Left forelimb (tissue), 1 donor: ENCODE data around the gene SLC38A3.

Source experiments
- DNase-seq: peaks from one replicate; pipeline ENCODE4 v3.0.0-alpha.2; 2018; ENCODE audit warnings: low spot score

SLC38A3 gene

DNA sequence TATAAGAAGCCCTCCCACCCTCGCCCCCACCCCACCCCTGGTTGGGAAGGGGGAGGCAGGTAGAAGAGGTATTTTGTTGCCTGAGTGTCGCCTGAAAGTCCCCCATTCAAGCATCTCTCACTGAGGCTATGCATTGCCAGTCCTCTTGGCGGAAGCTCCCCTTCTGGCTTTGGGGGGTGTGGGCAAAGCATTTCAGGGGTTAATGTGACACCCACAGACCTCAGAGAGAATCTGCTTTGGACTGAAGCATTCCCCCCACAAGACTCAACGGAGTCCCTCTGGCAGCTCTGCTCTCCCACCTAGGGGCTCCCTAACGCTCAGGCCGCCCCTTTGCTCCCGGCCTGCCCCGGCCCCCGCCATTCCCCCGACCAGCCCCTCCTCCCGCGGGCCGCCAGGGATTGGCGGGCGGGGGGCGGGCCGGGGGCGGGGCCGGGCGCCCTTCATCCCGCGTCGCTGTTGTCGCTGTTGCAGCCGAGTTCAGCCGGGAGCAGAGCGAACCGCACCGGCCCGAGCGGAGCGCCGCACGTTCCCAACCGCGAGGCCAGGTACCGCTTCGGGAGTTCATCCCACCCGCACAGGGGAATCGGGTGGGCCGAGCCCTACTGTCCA lies at the start of gene SLC38A3:
Gene SLC38A3 (plus strand): TSS at position 468 of the 609 bp plus-strand sequence. CDS start 8,929 bp downstream, outside the sequence.
- no peak for DNase-seq

DNA sequence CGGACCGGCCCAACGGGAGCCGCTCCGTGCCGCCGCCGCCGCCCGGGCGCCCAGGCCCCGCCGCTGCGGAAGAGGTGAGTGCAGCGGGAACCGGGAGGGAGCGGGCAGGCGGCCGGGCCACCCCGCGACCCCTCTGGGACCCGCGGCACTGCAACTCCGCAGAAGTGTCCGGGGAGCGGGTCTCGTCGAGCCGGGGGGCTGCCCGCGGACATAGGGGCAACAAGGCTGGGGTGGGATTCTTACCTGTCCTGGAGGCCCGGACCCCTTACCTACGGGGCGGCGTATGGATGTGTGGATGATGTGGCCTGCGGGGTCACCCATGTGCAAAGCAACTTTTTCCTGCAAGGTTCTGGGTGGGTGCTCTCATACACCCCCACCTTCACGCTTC lies 49.6 kb upstream of the SLC38A3 start:
- DNase-seq, result no peak

DNA sequence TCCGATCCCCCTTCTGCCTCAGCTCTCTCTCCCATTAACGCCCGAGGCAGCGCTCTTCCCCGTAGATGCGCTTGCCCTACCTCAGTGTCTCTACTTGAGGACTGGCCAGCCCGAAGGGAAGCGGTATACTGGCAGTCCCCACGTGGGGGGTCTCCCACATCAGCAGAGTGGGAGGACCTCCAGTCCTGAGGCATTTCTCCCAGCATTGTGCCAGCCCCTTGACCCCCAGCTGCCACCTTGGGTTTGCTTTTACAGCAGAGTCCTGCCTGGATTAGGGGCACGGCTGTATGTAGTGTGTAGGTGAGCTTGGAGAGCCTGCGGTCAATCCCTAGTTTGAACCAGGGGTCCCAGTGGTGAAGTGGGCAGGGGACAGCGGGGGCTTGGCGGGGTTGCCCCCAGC lies 49.2 kb upstream of the SLC38A3 start:
- no peak for DNase-seq

DNA sequence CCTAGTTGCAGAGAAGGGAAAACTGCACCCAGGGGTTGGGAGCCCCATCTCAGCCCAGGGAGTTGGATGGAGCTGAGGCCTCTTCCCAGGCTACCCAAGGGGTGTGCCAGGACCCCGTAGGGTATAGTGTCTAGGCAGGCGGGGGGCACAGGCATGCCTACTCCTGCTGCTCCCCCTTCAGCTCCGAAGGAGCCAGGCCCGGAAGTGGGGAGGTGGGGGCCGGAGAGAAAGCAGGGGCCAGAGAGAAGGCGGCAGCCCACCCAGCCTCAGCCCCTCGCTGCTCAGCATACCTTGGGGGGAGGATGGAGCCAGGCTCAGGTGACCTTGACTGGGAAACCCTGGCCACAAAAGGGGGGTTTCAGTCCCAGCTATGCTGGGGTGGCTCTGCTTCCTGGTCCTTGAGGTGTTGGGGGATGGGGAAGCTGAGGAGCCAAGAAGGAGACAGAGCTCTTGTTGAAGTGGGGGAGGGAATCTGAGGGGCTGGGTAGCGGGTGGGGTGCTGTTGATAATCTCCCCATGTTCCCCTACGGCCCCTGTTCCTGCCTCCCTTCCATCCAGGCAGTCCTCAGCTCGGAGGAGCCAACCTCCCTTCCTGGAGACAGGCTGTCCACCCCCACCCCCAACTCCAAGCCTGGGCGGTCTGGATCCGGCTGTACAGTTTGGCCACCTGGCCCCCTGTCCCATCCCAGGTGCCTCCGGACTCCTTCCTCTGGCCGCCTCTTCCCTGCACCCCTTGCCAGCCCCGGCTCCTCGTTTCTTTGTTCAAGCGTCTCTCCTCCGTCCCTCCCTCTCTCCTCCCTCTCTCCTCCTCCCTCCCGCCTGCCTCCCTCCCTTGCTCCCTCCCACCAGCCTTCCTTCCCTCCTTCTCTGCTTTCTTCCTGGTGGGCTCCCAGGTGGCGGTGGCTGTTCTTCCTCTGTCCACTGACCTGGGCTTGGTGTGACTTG lies 48.2 kb upstream of the SLC38A3 start:
- no peak for DNase-seq

DNA sequence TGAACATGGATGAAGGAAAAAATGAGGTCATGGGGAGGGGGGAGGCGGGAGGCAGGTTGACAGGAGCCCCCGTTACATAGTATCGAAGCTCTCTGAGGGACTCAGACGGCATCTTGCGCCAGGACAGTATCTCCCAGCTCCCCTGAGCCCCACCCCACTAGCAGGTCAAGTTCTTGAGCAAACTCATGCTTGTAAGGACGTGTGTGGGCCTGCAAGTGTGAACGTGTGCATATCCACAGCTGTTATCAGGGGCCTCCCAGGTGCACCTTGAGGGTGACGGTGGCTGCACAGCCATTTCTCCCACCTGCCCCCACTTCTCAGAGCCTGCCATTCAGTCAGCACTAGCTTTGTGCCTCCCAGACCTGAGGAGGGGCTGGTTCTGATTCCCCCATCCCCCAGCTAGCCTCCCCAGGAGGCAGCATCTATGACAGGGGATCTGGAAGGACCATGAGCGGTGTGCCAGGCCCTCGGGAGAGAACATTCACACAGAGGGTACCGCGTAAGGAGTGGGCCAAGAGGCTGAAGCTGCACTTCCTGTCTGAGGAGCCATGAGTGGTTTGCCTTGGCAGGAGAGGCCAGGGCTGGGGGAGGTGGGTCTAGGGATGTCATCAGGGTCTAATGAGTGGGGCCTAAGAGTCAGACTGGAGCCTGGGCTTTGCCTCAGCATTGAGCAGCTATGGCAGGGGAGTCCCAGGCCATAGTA lies 47.1 kb upstream of the SLC38A3 start:
- DNase-seq, result no peak

DNA sequence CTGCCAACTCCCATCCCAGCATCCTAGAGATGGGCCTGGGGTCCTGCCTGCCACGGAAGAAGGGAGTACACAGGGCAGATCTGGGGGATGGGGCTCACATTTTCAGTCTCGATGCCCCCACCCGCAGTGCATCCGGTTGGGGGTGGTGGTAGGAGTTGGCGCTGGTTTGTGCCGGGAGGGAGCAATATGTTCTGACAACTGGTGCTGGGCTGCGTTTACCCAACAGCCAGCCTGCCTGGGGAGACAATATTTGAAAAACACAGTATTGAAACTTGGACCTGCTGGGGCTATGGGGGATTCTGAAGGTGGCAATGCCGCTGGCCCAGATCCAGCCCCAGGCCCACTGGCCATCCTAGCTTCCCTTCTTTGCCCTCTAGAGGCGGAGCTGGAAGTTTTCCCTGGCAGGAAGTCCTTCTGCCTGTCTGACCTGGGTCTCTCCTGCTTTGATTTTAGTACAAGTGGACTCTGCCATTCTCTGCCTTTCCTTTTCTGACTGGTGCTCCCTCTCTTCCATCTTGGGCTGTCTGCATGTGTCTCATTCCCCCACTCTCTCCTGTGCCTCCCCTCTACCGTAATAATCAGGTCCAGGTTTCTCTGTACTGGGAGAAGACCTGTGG lies 46.4 kb upstream of the SLC38A3 start:
- DNase-seq, result no peak

DNA sequence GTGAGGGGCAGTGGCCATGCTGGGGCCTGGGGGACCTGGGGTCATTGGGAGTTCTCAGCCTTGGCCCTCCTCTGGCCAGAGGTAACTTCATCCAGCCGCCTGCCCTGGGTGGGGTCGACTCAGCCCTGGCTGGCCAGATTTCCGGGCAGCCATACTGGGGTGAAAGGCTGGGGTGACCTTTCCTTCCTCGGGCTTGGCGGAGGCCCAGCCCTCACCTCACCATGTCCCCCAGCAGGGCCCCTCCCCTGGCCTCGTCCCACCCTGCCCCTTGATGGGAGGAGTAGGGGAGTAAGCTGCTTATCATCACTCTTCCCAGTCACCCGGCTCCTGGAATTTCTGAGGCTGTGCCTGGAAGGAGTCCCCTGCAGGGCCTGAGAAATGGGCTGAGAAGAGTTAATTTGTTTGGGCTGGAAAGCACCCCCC lies 44.5 kb upstream of the SLC38A3 start:
- DNase-seq, result no peak

DNA sequence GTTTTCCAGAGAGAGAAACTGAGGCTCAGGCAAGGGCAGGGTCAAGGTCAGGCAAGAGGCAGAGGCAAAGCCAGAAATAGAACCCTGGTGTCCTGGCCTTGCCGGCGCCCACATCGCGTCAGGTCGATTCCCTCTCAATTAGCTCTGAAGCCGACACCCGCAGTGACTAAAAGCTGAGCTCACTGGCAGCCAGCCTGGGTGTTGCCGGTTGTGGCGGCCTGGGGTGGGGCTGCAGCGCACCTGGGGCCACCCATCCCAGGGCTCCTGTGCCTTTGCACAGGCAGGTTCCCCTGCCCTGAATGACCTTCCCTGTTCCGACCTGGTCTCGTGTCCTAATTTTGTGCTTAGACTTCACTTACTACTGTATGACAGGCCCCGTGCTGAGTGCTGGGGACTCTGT lies 43.8 kb upstream of the SLC38A3 start:
- no peak for DNase-seq

DNA sequence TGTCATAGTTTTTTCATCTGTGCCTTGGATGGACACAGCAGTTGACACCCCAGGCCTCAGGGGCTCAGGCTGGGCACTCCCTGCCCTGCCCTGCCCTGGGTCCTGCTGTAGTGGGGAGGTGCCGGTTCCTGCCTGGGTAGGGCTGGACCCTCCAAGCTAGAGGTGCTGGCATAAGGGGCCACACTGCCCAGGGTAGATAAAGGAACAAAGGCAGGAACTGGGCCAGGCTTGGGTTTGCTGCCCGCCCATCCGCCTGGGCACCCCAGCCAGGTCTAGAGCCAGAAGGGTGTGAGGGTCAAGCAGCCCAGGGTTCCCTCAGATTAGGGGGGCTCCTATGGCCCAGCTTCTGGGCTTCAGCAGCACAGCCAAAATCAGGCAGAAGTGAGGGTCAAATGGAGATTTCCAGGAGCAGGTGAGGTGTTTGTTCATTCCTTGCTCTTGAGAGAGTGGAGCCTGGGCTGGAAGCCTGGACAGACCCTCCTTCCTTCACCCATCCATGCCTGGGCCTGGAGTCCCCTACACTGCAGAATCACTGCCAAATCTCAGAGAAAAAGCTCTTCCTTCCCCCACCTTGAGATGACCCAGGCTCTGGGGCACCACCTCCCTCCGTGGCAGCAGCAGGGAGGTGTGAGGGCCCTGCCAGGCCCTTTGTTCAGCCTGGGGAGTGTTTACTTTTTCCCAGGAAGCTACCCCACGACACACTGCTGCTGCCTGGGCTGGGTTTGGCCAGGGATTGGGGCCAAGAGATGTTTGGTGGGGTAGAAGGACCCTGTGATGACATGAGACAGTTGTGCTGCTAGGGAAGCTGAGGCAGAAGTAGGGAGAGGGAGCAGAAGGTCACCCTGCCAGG lies 42.8 kb upstream of the SLC38A3 start:
- no peak for DNase-seq

DNA sequence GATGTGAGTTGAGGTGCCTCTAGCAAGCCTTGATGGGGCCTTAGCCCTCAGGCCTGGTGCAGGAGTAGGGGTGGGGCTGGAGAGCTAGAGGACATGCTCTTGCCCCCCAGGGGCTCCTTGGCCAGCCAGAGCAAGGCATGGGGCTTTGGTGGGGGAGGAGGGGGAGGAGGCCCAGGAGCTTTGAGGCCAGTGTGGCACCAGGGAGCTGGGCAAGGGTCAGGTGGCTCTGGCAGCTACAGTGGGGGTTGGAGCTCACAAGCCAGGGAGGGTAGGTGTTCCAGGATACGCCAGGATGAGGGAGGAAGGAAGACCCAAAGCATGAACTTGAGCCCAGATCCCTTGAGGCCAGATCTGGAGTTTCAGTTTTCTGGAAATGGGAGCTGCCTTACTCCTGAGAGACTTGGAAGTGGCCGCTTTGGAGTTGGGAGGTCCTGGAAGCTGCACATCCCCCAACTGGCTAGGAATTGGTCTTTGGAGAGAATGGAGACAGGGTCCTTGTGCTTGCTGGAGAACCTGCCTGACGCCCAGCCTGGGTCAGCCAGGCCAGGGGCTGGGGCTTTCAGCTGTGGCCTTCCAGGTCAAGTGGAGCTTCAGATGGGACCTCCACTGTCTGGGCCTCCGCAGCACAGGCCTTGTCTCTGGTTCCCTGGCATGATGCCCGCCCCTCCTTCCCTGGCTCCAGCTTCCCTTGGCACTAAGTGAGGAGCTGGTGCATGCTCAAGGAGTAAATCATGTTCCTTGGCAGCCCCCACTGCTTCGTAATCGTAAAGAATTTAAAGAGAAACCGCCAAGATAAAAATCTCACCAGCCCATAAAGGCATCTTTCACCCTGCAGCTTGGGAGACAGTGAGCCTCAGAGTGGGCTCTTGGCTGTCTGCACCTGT lies 41.3 kb upstream of the SLC38A3 start:
- peak; percentile 84 for DNase-seq

DNA sequence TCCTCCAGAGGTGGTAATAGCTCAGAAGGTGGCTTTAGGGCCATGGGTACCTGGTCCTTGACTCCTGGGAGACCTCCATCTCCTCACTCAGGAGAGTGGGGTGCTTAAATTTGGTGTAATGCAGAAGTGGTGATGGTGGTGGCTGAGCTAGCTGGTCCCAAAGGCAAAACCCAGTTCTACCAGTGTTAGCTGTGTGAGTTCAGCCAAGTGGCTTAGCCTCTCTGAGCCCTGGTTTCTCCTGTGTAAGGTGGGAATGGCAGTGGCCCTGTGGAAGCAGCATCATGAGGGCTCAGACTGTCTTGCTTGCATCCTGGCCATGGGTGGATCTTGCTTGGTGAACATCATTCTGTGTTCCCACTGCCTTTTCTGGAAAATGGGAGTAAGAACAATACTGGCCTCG lies 40.6 kb upstream of the SLC38A3 start:
- DNase-seq, result no peak

DNA sequence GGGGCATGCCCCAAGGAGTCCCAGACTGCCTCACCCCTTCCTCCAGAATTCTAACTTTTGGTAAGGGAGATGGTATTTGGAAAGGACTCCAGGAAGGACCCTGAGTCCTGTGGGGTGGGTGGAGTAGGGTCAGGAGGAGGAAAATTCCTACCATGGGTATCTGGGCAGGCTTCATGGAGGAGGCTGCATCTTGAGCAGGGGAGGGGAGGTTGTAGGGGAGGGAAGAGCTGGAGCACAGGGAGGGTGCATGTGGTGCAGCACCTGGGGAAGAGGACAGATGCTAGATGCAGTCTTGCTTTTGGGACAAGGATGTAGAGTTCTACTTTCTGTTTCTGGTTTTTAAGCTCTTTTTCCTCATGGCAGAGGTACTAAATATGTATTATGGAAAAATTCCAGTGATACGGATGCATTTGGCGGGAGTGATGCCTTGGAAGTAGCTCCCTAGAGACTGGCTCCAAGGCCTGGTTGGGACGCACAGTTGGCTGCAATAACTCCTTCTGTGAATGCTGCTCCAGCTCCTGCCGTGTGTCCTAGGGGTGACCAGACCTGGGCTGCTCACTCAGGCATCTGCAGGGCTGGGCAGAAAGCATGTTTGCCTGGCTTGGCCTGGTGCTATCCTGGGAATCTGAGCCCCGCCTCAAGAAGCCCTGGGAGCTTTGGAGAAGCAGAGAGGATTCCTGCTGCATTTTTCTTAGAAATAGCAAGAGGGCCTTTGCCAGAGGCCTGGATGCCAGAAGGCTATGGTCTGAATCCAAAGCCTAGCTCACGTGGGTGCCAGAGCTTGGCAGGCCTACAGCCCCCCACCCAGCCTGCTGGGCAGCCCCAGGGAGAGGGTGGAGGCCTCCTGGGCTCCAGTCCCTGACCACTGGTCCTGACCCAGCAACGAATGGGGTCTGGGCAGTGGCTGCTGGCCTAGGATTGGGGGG lies 39.8 kb upstream of the SLC38A3 start:
- DNase-seq, result no peak

DNA sequence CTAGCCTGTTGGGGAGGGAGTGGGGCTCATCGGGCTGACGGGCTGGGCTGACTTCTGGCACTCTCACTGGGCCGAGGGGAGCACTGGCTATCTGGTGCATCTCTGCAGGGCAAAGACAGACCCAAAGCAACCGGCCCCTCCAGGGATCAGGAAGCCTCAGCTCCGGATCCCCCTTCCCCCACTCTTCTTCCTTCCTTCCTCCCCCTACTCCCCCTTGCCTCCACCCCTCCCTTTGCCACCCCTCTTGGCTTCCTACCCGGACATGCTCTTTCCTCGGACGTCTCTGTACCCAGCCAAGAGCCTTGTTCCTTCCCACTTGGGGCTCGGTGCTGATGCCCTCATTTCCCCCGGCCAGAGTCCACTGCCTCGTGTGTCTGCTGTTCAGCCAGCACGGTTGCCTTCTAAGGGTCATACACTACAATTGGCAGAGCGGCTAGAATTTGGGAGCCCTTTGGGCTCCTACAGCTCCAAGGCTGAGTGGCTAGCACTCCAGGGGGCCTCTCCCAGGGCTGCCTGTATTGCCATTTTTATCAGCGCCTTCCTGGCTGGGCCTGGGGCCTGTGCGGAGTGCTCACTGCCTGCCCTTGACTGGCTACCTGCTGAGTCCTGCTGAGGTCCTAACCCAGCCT lies 39.0 kb upstream of the SLC38A3 start:
- DNase-seq, result no peak

DNA sequence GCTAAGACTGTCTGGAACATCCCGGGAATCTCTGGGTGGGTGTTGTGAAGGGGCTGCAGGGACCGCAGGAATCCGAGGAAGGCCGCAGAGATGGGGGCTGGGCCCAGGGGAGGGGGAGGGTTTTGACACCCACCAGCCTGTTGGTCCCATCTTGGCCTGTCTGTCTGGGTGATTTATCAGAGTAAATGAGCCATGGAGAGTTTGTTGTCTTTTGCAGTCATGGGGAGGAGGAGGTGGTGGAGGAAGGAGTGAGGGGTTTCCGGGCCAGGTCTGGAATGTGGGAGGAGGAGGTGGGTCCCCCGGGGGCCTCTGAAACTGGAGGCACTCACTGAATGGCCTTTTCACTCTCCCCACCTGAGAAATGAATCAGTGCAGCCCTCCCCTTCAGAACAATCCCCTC lies 38.5 kb upstream of the SLC38A3 start:
- no peak for DNase-seq

DNA sequence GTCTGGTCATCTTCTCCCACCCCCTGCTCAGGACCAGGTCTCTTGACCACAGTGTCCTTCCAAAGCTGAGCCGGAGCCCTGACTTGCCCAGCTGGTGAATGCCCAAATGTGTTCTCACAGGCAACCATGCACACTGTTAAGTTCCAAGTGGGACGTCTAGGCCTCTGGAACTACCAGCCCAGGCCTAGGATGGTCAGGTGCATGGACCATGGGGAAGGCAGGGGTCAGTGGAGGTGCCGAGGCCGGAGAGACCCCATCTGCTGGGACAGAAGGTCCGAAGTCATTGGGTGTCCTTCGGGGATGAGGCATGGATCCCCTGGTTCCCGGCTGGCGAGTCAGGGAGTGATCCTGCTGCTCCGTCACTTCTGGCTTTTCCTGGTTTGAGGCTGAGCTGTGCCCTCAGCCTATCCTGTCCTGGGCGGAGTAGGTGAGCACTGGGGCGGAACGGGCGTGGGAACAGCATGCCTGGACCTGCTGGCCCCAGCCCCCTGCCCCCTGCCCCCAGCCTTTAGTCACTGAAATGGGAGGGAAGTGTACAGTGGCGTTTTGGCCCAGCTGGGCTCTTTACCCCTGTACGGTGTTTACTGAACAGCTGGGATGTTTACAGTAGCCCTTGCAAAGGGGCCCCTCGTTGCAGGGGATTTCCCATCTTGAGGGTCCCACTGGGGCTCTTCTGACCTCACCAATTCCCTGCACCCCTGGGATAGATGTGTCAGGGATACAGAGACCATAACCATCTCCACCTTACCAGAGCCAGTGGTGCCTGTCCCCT lies 37.8 kb upstream of the SLC38A3 start:
- no peak for DNase-seq

DNA sequence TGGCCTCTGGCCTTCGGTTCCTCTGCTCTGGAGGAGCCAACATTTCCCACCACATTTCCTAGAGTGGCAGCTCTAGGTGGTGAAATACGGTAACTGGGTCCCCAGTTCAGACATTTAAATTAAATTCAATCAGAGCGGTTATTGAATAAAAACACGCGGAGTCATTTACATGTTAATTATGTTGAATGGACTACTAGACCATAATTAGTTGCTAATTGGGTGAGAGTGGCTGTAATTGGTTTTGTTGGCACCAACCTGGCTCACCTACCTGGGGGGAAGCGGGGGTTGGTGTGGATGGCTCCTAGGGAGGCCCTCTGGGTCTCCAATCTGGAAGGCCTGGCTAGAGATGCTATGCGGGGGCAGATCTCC lies 37.2 kb upstream of the SLC38A3 start:
- DNase-seq, result no peak

DNA sequence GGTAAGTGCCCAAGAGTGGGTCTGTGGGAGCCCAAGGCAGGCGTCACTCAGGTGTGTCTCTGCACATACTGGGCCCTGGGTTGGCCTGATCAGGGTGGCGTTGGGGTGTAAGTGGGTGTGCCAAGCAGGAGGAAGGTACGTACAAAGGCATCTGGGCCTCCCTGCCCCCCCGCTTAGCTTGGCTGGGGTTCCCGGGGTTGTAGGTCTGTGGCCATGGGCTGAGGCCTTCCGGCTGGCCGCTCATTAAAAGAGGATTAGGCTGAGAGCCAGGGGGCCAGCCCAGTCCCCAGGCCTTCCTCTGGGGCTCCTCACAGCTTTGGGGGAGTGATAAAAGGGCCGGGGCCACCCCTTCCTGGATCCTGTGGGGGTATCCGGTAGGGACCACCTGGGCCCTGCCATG lies 36.7 kb upstream of the SLC38A3 start:
- no peak for DNase-seq

DNA sequence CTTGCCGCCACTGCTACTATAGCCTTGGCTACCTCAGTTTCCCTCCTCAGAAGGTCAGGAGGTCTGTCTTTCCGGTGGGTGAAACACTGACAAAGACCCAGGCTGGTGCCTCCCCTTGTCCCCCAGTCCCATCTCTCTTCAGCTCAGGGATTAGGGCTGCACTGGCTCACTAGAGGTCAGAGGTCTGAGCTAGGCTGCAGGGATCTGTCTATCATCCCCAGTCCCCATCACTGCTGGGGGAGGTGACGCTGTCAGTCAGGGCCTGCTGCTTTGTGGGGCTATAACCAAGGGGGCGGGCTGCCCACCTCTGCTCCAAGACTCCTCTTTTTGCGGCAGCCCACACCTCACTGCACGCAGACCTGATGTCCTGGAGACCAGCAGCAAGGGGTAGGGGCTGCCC lies 36.3 kb upstream of the SLC38A3 start:
- DNase-seq, result no peak
